ENCODE data around the gene HCRTR1.
A peak's percentile ranks its signal among the peaks of the same experiment; 100 is the strongest.

HCRTR1 gene

GRCh38 chr1:31650161-31651088 lies 32.9 kb downstream of the HCRTR1 start:
- no peak for DNase-seq

GRCh38 chr1:31651089-31651420 lies 33.6 kb downstream of the HCRTR1 start:
- DNase-seq: no peak

DNA sequence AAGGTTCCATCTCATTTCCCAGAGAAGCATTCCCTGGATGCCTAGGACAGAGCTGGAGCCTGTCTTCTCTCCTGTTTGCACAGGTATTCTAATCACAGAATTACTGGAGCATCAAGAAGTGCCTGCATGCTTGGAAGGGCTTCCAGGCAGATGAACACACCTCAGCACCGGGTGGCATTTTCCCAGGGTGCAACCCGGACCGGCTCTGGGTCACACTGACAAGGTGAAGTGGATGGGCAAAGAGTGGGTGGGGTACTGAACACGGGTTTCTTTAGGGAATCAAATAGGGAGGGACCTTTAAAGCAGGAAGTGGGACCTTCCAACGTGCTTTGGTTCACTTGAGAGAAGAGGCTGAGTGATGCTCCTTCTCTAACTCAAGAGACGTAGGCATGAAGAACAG lies 34.3 kb downstream of the HCRTR1 start:
- DNase-seq: no peak

- no peak for DNase-seq
Measured at GRCh38 chr1:31652891-31653499, 35.5 kb downstream of the HCRTR1 start.

GRCh38 chr1:31653717-31654473 lies 36.4 kb downstream of the HCRTR1 start:
- no peak for DNase-seq

GRCh38 chr1:31654474-31654776 lies 36.9 kb downstream of the HCRTR1 start:
- DNase-seq: no peak

- DNase-seq: no peak
Measured at GRCh38 chr1:31655104-31655503, 37.6 kb downstream of the HCRTR1 start.

DNA sequence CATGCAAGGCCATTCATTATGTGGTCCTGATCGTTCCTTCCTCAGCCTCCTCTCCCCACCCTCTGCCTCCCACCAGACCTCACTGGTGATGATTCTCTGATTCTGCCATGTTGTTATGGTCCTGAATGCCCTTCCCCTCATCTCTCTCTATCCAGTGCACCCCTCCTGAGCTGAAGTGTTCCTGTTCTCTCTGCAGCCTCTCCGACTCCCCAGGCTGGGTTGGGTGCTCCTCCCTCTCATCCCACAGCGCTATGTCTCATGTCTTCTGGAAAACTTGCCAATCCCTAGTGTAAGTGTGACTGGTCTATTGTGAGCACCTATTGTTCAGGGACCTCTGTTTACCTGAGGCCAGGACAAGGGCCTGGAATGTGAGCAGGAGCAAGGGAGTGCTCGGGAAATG lies 38.3 kb downstream of the HCRTR1 start:
- DNase-seq: no peak

DNA sequence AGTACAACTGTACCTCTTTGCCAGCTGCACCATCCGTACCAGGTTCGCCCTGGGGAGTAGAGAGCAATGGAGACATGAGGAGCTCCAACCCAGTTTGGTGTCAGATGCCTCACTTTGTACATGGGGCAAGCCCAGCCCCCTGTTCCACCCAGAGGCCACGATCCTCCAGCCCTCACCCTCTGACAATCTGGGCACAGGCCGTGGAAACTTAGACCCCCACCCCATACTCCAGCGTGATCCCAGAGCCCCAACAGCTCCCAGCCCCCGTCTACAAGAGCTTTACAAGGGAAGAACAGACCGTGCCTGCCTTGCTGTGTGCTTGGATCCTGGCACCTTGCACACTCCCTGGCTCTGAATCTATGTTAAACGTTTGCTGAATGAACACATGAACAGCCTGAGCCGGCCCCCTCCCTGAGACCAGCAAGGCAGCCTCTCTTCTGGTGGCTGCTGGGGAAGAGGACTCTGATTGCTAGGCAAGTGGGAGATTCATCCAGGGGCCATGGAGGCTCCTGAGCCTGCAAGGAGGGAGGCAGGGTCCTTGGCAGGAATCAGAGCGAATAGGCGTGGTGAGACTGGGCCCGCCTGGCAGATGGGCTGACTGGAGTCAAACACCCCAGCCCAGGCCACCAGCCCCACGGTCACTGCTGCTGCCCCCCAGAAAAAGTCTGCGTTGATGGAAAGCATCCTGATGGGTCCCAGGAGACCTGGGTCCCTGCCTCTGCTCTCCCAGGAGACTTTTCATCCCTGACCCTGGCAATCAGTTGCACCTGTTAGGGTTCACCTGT lies 39.7 kb downstream of the HCRTR1 start:
- no peak for DNase-seq

DNA sequence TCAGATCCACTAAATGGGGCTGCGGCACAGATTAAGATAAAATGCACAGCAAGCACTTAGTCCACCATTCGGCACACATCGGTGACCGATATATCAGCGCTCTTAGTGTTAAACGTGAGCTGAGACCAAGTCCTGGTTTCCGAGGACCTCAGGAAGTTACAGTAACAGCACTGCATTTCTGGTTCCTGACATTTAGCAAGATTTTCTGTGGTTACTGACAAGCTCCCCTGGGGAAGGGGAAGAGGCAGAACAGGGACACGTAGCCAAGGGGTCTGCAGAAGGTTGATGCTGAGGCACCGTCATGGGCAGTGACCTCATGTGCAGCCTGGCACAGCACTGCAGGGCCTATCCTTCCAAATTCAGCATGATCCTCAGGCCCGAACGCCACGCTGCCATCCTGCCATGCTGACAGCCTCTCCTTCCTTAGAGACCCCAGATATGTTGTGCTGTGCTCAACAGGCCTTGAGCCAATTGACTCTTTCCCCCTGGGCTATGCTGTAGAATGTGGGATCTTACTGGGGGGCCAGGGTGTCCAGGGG lies 40.6 kb downstream of the HCRTR1 start:
- DNase-seq: no peak

GRCh38 chr1:31658721-31659120 lies 41.2 kb downstream of the HCRTR1 start:
- no peak for DNase-seq

GRCh38 chr1:31659889-31660288 lies 42.4 kb downstream of the HCRTR1 start:
- DNase-seq: no peak

- DNase-seq: no peak
Measured at GRCh38 chr1:31660871-31661455, 43.5 kb downstream of the HCRTR1 start.

DNA sequence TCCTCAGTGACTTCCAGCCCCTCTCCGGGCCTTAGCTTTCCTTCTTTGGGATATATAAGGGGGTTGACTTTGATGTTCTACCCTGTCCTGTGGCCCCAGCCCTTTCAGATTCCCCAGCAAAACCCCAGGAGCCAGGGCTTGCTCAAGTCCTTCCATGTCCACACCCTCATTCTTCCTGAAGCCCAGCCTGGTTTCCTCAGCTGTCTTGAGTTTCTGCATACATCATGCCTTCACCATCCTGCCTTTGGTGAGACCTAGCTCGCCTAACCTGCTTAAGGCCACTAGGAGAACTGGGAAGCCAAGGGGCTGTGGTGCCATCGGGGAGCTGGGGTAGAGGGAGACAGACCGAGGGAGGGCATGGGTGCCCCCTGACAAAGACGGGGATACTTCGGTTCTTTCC lies 44.4 kb downstream of the HCRTR1 start:
- DNase-seq: no peak

DNA sequence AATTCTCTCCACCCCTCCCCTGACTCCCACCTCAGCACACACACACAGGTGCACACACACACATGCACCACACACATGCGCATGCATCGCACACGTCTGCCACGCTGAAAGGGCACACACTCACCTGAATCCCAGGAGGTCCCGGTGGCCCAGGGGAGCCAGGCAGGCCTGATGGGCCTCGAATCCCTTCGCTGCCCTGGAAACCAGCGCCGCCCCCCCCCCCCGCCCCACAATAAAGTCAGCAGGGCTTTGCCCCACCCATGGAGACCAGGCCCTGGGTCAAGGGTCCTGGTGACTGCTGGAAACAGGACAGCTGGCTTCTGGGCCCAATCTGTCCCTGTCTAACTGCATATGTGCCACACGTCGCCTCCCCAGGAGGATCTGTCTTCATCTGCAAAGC lies 45.0 kb downstream of the HCRTR1 start:
- DNase-seq: no peak

GRCh38 chr1:31663622-31664452 lies 46.3 kb downstream of the HCRTR1 start:
- peak; percentile 53 for DNase-seq

DNA sequence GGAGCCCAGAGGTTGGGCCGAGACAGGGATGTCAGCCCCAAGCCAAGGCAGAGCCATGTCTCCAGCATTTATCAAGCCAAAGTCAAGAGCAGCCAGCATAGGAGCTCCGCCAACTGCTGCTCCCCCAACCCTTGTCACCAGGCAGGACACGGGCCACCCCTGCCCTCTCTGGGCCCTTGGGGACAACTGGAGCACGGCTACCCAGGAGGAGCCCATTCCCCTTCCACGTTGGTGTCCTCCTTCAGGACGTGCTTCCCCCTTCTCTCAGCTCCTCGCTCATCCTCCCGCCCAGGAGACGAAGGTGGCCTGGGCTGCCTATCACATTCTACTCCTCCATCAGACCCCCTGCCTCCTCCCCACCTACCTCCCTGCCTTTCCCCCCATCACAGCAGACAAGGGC lies 47.0 kb downstream of the HCRTR1 start:
- DNase-seq: no peak

GRCh38 chr1:31665234-31665878 lies 47.9 kb downstream of the HCRTR1 start:
- no peak for DNase-seq

DNA sequence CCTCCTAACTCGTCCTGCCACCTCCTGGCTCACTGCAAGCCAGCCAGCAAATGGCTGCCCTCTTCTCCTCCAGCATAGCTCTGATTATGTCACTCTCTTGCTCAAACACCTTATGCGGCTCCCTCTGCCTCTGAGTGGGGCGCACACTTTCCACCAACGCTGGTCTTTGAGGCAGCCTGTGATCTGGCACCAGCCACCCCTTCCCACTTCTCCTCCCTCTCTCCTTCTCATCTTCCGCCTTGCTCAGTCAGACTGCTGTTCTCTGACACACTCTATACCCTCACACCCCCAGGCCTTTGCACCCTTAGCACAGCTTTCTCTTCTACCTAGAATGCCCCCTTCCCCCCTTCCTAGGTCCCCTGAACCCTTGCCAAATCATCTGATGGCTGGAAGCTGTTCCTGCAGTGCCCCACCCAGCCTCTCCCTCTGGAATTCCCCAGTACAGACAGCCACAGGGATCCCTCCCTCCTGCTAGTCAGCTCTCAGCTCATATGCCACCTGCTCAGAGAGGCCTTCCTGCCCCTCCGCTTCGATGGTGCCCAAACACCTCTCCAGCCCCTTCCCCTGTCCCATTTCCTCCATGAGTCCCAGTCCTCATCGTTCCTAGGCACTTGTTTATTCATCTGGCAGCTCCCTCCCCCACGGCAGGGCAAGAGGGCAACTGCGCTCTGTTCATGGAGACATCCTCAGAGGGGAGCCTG lies 48.9 kb downstream of the HCRTR1 start:
- no peak for DNase-seq

DNA sequence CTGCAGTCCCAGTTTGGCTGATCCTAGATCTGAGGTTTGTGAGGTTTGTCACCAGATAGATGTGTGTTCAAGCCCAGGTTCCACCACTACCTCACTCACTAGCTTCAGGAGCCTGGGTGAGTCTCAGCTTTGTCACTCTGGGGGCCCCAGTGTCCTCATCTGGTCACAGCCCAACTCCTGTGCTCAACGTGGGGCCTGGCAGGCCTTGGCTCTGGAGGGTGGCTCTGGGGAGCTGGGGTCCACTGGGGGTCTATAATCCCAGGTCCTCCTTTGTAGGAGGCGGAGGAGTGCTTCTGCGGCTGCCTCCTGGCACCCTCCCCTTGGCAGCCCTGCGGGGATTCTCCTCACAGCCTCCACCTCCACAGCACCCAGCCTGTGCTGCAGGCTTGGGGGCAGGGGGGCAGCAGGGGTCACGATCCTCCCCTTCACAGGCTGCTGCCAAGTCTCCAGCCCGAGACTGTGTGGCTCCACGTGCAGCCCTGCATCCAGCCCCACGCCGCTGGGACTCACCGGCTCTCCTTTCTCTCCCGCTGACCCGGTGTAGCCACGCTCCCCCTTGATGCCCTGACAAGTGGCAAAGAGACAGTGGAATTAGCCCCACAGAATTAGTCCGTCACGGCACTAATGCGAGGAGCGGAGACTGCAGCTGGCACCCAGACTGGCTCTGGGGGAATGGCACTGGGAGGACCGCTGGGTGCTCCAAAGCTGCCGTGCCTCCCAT lies 49.7 kb downstream of the HCRTR1 start:
- no peak for DNase-seq

Measured in effector CD4-positive, alpha-beta T cell (primary cell).